Measurements from ENCODE around the gene SPHKAP.

DNA sequence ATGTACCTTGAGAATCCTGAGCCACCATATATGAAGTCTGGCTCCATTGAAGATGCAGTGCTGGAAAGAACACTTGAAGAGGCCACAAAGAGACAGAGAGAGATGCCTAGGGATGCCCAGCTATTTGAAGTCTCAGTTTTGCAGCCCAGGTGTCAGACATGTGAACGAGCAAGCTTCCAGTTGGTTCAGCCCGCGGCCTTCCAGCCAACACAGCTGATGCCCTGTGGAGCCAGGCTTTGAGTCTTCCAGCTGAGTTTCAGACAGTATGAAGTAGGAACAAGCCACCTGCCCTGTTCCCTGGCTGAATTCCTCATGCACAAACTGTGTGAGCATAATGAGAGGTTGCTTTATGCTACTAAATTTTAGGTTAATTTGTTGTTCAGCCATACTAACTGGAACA lies 108.8 kb downstream of the SPHKAP start:
- TF ChIP-seq POLR2AphosphoS5 (IDR thresholded peaks at IDR 0.05; ENCODE audit: low read depth, low read length): no peak
- TF ChIP-seq POLR2A (IDR thresholded peaks at IDR 0.05; ENCODE audit: low read depth, low read length): no peak
